ENCODE results near the gene MT1E. TPM values are rescaled to one million over a fixed set of nuclear protein-coding genes. Genes with fewer than 3 reads are reported as not detected.

MT1E gene
- total and polyA plus RNA-seq, 2 of the 13 experiments (the other 11 are each of a cell fraction or from before 2014, with no cell fraction given) = 110 to 1,072 TPM

DNA sequence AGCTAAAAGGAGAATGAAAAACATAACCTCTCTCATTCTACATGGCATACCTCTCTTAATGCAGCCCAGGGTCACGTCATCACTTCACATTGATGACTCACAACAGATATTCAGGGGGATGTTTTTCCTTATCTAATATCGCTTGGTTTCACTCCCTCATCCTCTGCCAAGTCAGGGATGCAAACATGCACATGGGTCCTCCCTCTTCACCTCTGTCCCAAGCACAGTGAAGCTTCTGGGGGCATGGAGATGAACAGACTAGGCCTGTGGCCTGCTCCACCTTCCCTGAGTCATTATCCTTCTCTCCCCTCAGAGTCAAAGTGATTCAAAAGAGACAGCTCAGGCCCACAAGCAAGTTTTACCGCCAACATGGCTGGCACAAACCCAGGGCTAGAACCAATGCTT, 19.5 kb upstream of the MT1E start (continued):
- TF ChIP-seq ZNF232 (CRISPR knock-in tag; IDR thresholded peaks at IDR 0.05; ENCODE audit: borderline replicate concordance) (0 out of 2 replicates have a peak, but pooled peaks have one; percentile 20), ZMYM4 (CRISPR knock-in tag; IDR thresholded peaks at IDR 0.05) (no peak), ZMAT5 (CRISPR knock-in tag; IDR thresholded peaks at IDR 0.05; ENCODE audit: borderline replicate concordance, low read depth) (0 out of 2 replicates have a peak, but pooled peaks have one; percentile 48), ZNF318 (CRISPR knock-in tag; IDR thresholded peaks at IDR 0.05) (0 out of 2 replicates have a peak, but pooled peaks have one; percentile 17), DZIP1 (CRISPR knock-in tag; IDR thresholded peaks at IDR 0.05) (no peak), MYNN (CRISPR knock-in tag; IDR thresholded peaks at IDR 0.05; ENCODE audit: low read depth) (0 out of 2 replicates have a peak, but pooled peaks have one; percentile 22), DRAP1 (CRISPR knock-in tag; IDR thresholded peaks at IDR 0.05) (0 out of 2 replicates have a peak, but pooled peaks have one; percentile 7), ZNF431 (CRISPR knock-in tag; IDR thresholded peaks at IDR 0.05; ENCODE audit: borderline replicate concordance, low read depth) (0 out of 2 replicates have a peak, but pooled peaks have one; percentile 65), BORCS8-MEF2B (CRISPR knock-in tag; IDR thresholded peaks at IDR 0.05) (0 out of 2 replicates have a peak, but pooled peaks have one; percentile 31), CREB1 (IDR thresholded peaks at IDR 0.05) (peak; percentile 90), CREB1 (CRISPR knock-in tag; IDR thresholded peaks at IDR 0.05) (no peak), TERF1 (CRISPR knock-in tag; IDR thresholded peaks at IDR 0.05) (no peak), TAF15 (IDR thresholded peaks at IDR 0.05; ENCODE audit: low read depth, low read length, poor library complexity, severe bottlenecking) (no peak), TBP (CRISPR knock-in tag; IDR thresholded peaks at IDR 0.05) (0 out of 2 replicates have a peak, but pooled peaks have one; percentile 28)
- TF ChIP-seq, protein P1, sequence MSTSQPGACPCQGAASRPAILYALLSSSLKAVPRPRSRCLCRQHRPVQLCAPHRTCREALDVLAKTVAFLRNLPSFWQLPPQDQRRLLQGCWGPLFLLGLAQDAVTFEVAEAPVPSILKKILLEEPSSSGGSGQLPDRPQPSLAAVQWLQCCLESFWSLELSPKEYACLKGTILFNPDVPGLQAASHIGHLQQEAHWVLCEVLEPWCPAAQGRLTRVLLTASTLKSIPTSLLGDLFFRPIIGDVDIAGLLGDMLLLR (CRISPR knock-in tag; IDR thresholded peaks at IDR 0.05) = peak; percentile 50; the same call in 1 of the 2 replicates

All from HepG2 (cell line).